COR-L47 (cell line): ENCODE data around the gene PROM1.

Source experiments
- DNase-seq: peaks from one replicate; lab custom pipeline; 2025; lab: John Stamatoyannopoulos, UW

The PROM1 gene

GRCh38 chr4:16065066-16065465 lies 18.8 kb downstream of the PROM1 start:
- DNase-seq = no peak

GRCh38 chr4:16062601-16063000 lies 21.2 kb downstream of the PROM1 start:
- no peak for DNase-seq

- peak; percentile 53 for DNase-seq
These were observed 27.0 kb downstream of the PROM1 start for GRCh38 chr4:16056681-16057385.

- peak; percentile 4 for DNase-seq
These were observed 27.9 kb downstream of the PROM1 start for GRCh38 chr4:16055873-16056272.

- DNase-seq = no peak
These were observed 28.4 kb downstream of the PROM1 start for GRCh38 chr4:16055471-16055870.

GRCh38 chr4:16052939-16053338 lies 30.9 kb downstream of the PROM1 start:
- no peak for DNase-seq

- DNase-seq = no peak
These were observed 31.8 kb downstream of the PROM1 start for GRCh38 chr4:16051980-16052379.

GRCh38 chr4:16051132-16051531 lies 32.7 kb downstream of the PROM1 start:
- DNase-seq = no peak

- DNase-seq = no peak
These were observed 33.2 kb downstream of the PROM1 start for GRCh38 chr4:16050669-16051068.

GRCh38 chr4:16048619-16049419 lies 35.0 kb downstream of the PROM1 start:
- no peak for DNase-seq

GRCh38 chr4:16045687-16046086 lies 38.1 kb downstream of the PROM1 start:
- DNase-seq = no peak

- DNase-seq = no peak
These were observed 40.0 kb downstream of the PROM1 start for GRCh38 chr4:16043642-16044498.

GRCh38 chr4:16039139-16039538 lies 44.7 kb downstream of the PROM1 start:
- no peak for DNase-seq

GRCh38 chr4:16037901-16038300 lies 45.9 kb downstream of the PROM1 start:
- DNase-seq = no peak

GRCh38 chr4:16035843-16036242 lies 48.0 kb downstream of the PROM1 start:
- DNase-seq = no peak

- DNase-seq = no peak
These were observed 49.6 kb downstream of the PROM1 start for GRCh38 chr4:16034010-16034748.

GRCh38 chr4:16032396-16032770 lies 51.4 kb downstream of the PROM1 start:
- no peak for DNase-seq

- no peak for DNase-seq
These were observed 52.1 kb downstream of the PROM1 start for GRCh38 chr4:16031546-16032395.

GRCh38 chr4:16029886-16030285 lies 53.9 kb downstream of the PROM1 start:
- no peak for DNase-seq

- DNase-seq = no peak
These were observed 54.6 kb downstream of the PROM1 start for GRCh38 chr4:16029262-16029661.

GRCh38 chr4:16027626-16028025 lies 56.2 kb downstream of the PROM1 start:
- no peak for DNase-seq
